NCI-H1105 (cell line): ENCODE measurements around the gene MCF2L.
A peak's percentile ranks its signal among the peaks of the same experiment; 100 is the strongest.

Experiments used
- DNase-seq: peaks from one replicate; lab custom pipeline; 2025; lab: John Stamatoyannopoulos, UW

Gene MCF2L

GRCh38 chr13:112962911-112963625 is 5.9 kb upstream of the MCF2L start:
- DNase-seq, result no peak

DNA sequence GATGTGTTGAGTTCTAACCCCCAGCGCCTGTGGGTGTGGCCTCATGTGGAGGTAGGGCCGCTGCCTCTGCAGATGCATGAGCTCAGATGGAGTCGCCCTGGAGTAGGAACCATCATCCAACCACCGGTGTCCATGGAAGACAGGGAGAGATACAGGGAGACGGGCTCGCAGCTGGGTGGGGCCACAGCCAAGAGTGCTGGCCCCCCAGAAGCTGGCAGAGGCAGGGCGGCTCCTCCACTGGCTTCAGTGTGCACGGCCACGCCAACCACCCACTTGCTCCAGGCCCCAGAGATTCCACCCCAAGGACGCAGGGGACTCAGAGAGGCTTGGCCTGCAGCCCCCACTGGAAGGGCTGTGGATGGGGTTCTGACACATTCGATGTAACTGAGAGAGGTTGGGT is 5.4 kb upstream of the MCF2L start:
- no peak for DNase-seq

GRCh38 chr13:112964971-112965492 is 4.0 kb upstream of the MCF2L start:
- no peak for DNase-seq

DNA sequence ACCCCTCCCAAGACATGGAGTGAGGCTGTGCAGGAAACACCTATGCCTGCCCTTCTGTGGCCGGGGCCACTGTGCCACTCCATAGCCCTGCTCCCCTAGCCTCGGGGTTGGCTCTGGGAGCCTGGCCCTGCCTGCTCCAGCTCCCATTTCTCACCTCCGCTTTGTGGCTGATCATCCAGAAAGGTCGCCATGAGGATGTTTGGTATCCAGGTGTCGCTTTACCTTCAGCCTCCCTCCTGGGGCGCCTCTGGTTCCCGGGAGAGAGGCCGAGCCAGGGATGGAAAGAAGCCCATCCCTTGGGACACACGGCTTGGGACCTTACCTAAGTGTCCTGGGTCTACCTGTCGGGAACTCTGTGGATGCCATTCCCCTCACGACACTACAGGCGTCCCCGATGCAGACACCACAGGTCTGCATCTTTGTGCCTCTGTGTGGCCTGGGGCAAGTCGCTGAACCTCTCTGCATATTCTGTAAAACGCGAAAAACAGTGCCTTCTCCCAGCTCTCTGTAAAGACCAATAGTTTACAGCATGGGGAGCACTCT is 3.4 kb upstream of the MCF2L start:
- DNase-seq, result no peak

DNA sequence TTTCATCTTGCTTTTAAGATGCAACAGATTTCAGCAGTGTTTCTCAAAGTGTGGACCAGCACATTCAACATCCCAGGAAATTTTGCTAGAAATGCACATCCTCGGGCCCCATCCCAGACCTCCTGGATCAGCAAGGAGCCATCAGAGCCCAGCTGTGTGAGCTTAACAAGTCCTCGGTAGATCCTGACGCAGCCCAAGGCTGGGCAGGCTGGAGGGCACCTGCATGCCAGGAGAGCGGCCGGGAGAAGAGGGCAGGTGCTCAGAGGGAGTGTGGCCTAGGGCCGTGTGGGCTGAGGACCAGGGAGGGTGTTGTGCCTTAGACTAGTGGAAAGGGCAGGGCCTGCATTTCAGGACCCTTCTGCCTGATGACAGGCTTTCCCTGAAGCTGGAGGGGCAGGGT is 2.2 kb upstream of the MCF2L start:
- no peak for DNase-seq

- no peak for DNase-seq
Observed at GRCh38 chr13:112967686-112968379, 1.2 kb upstream of the MCF2L start.

GRCh38 chr13:112968380-112968909 is 569 bp upstream of the MCF2L start:
- peak; percentile 91 for DNase-seq

DNA sequence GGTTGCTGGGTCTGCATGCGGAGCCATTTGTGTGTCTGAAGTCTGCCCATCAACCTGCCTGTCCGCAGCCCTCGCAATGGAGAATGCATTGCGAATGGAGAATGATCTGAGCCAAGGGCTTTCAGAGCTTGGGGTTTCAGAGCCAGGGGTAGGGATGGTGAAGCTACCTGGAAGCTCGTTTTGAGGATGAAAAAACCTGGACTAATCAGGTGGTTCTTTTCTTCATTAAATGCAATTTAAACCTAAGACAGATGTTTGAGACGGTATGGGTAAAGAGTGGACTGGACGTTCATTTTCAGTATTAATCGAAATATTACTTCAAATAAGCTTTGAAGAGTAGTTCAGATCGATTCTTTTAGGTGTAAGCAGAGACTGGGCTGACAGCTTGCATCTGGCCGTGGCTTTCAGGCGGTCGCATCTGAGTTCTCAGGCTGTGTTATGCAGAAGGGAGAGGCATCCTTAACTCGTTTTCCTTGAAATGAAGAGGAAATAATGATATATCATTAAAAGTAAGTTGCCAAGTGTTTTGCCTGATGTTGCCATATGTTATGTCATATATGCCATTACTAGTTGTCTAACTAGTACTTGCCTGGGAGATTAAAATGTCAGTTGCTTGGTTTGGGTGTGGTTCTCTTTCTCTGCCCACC is 801 bp downstream of the MCF2L start:
- peak; percentile 39 for DNase-seq

DNA sequence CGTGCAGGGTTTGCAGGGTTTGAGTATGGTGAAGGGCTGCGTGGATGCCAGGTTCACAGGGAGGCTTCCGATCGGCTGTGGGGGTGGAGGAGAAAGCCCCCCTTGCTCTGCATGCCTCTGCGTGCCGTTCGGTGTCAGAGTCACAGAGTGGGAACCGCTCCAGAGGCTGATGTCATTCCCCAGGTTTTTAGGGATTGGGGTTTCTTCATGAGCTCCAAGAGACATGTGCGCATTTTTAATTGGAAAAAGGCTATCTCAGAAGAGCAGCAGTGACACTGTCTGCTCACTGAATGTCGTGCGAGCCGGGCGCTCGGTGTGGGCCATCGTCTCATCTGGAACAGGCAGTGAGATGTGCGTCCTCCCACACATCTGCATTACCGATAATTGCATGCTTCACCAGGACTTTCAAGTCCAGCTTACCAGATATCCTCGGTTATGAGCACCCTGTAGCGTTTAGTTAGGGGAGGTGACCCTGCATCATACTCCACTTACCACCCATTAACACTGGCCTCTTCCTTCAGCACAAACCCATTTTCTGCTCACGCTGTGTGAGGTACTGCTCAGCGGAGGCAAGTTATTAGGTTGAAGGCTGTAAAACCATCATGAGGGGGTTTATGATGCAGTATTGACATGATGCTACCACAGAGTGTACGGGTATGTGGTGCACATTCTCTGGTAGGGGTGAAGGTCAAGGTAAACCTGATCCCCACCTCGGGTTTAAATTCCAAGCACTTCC is 1.7 kb downstream of the MCF2L start:
- DNase-seq, result no peak

GRCh38 chr13:112971288-112971643 is 2.3 kb downstream of the MCF2L start:
- no peak for DNase-seq

- no peak for DNase-seq
Observed at GRCh38 chr13:112972258-112972657, 3.2 kb downstream of the MCF2L start.

GRCh38 chr13:112972867-112973576 is 4.0 kb downstream of the MCF2L start:
- DNase-seq, result peak; percentile 61

- no peak for DNase-seq
Observed at GRCh38 chr13:112973577-112973951, 4.5 kb downstream of the MCF2L start.

- no peak for DNase-seq
Observed at GRCh38 chr13:112974125-112974524, 5.1 kb downstream of the MCF2L start.

GRCh38 chr13:112974671-112975070 is 5.7 kb downstream of the MCF2L start:
- no peak for DNase-seq

GRCh38 chr13:112975401-112975939 is 6.5 kb downstream of the MCF2L start:
- no peak for DNase-seq

- DNase-seq, result no peak
Observed at GRCh38 chr13:112976526-112976925, 7.5 kb downstream of the MCF2L start.

DNA sequence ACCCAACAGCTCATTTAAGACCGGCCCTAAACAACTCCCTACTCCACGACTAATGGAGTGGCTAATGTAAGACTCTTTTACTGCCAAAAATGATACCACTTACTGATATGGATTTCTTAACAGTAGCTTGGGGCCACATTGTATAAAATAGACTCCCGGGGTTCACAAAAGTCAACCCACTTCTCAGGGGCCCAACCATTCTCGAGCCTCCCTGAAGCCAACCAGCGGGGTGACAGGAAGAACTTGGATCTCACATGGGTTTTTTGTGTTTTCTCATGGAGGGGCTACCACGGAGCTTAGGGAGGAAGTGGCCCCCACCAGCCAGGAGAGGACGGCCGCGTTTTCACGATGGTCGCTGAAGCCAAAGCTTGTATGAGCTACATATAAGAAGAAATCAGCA is 8.1 kb downstream of the MCF2L start:
- no peak for DNase-seq

GRCh38 chr13:112977525-112977924 is 8.5 kb downstream of the MCF2L start:
- no peak for DNase-seq

GRCh38 chr13:112978561-112979405 is 9.8 kb downstream of the MCF2L start:
- DNase-seq, result no peak
